HL-60/S4 (cell line): ENCODE measurements around the gene ASIC4.

ENCODE experiments used
- in situ Hi-C: fragments of 300-500 bp; cut with MboI; formaldehyde crosslinking; loops from 2 replicates; pipeline ENCODE4 v1.14.3; 2022; ENCODE audit warnings: low sequenced_read_pairs

ASIC4 gene

GRCh38 chr2:219514196-219514761, at the start of gene ASIC4:
Gene ASIC4, plus strand, starts transcription at chr2:219514482. Its CDS starts 243 bp downstream, at chr2:219514725.
- in situ Hi-C loops = no loop called here

GRCh38 chr2:219465659-219466561, 48.4 kb upstream of the ASIC4 start:
- in situ Hi-C loops = no loop called here

- in situ Hi-C loops = no loop called here
These were observed 47.2 kb upstream of the ASIC4 start for GRCh38 chr2:219466816-219467735.

- in situ Hi-C loops = no loop called here
These were observed 46.6 kb upstream of the ASIC4 start for GRCh38 chr2:219467736-219468075.

- in situ Hi-C loops = no loop called here
These were observed 45.7 kb upstream of the ASIC4 start for GRCh38 chr2:219468410-219469185.

- in situ Hi-C loops = no loop called here
These were observed 45.0 kb upstream of the ASIC4 start for GRCh38 chr2:219469186-219469724.

- in situ Hi-C loops = no loop called here
These were observed 43.9 kb upstream of the ASIC4 start for GRCh38 chr2:219470429-219470828.

- in situ Hi-C loops = no loop called here
These were observed 42.6 kb upstream of the ASIC4 start for GRCh38 chr2:219471476-219472371.

GRCh38 chr2:219472629-219473187, 41.6 kb upstream of the ASIC4 start:
- in situ Hi-C loops = no loop called here

GRCh38 chr2:219473511-219473910, 40.8 kb upstream of the ASIC4 start:
- in situ Hi-C loops = no loop called here

- in situ Hi-C loops = no loop called here
These were observed 39.8 kb upstream of the ASIC4 start for GRCh38 chr2:219474285-219475060.

- in situ Hi-C loops = no loop called here
These were observed 39.0 kb upstream of the ASIC4 start for GRCh38 chr2:219475278-219475677.

GRCh38 chr2:219475697-219476651, 38.3 kb upstream of the ASIC4 start:
- in situ Hi-C loops = no loop called here

- in situ Hi-C loops = no loop called here
These were observed 37.6 kb upstream of the ASIC4 start for GRCh38 chr2:219476652-219477151.

GRCh38 chr2:219477179-219477578, 37.1 kb upstream of the ASIC4 start:
- in situ Hi-C loops = no loop called here

GRCh38 chr2:219477815-219478214, 36.5 kb upstream of the ASIC4 start:
- in situ Hi-C loops = no loop called here

- in situ Hi-C loops = no loop called here
These were observed 35.4 kb upstream of the ASIC4 start for GRCh38 chr2:219478916-219479315.
